CD4-positive, alpha-beta memory T cell (primary cell): Measurements from ENCODE around the gene SCGB1C1. TPM values are rescaled to one million over a fixed set of nuclear protein-coding genes. Genes with fewer than 3 reads are reported as not detected.
"Not testable (repeated sequence)": the region's sequence is repeated elsewhere in the genome, so short reads cannot be mapped to it uniquely, and the experiment has no call there.

Experiments
- CTCF ChIA-PET: fragments of 350-600 bp; sonication (Branson Sonifier 250); formaldehyde crosslinking; loops from one replicate; lab custom pipeline; 2021; ENCODE audit warnings: inconsistent platforms; ENCODE audit not compliant: partially characterized antibody; lab: Charles Lee
- POLR2A ChIA-PET: fragments of 350-600 bp; sonication (Branson Sonifier 250); formaldehyde crosslinking; loops from one replicate; lab custom pipeline; 2021; ENCODE audit not compliant: partially characterized antibody; lab: Charles Lee
- DNase-seq, 5 donors: peaks; one replicate each; pipeline versions ENCODE4 v3.0.0 to v3.0.0-alpha.2; 2020 to 2022; ENCODE audit warnings: mixed read lengths in 1 of 5
- H3K27ac ChIP-seq: one replicate; pipeline ENCODE4 v1.7.0; 2013; ENCODE audit warnings: low read depth, low read length
- H3K27me3 ChIP-seq: 2 replicates; pipeline ENCODE4 v1.7.0; 2013; ENCODE audit warnings: mild to moderate bottlenecking, low read length, moderate library complexity; ENCODE audit not compliant: insufficient read depth
- H3K36me3 ChIP-seq: 2 replicates; pipeline ENCODE4 v1.7.0; 2013; ENCODE audit warnings: mild to moderate bottlenecking, low read length, moderate library complexity; ENCODE audit not compliant: insufficient read depth
- H3K4me1 ChIP-seq: 2 replicates; pipeline ENCODE4 v1.7.0; 2013; ENCODE audit warnings: mild to moderate bottlenecking, low read length, moderate library complexity; ENCODE audit not compliant: insufficient read depth
- H3K4me3 ChIP-seq, 2 donors: one replicate each; pipeline ENCODE4 v1.7.0; 2013; ENCODE audit warnings: low read length in 2 of 2, mild to moderate bottlenecking in 1 of 2
- H3K9me3 ChIP-seq, 2 donors: one replicate each; pipeline ENCODE4 v1.7.0; 2013; ENCODE audit warnings: low read length in 2 of 2, control low read depth in 1 of 2; ENCODE audit not compliant: control insufficient read depth in 1 of 2
- H3K27ac Mint-ChIP-seq, 7 donors: one replicate each; pipeline ENCODE4 v1.8.0; 2020 to 2021; ENCODE audit warnings: mixed read lengths in 7 of 7, mild to moderate bottlenecking in 6 of 7, inconsistent platforms in 3 of 7, moderate library complexity in 3 of 7
- H3K27me3 Mint-ChIP-seq, 2 donors: one replicate each; pipeline ENCODE4 v1.8.0; 2020 to 2021; ENCODE audit warnings: mixed read lengths in 2 of 2
- H3K36me3 Mint-ChIP-seq, 2 donors: one replicate each; pipeline ENCODE4 v1.8.0; 2020 to 2021; ENCODE audit warnings: mixed read lengths in 2 of 2, inconsistent platforms in 1 of 2, mild to moderate bottlenecking in 1 of 2
- H3K4me1 Mint-ChIP-seq, 4 donors: one replicate each; pipeline ENCODE4 v1.8.0; 2020 to 2021; ENCODE audit warnings: mixed read lengths in 4 of 4, mild to moderate bottlenecking in 1 of 4
- H3K4me3 Mint-ChIP-seq, 8 donors: one replicate each; pipeline ENCODE4 v1.8.0; 2020 to 2021; ENCODE audit warnings: mixed read lengths in 8 of 8, mild to moderate bottlenecking in 7 of 8, moderate library complexity in 6 of 8, inconsistent platforms in 3 of 8
- H3K9me3 Mint-ChIP-seq, 8 donors: one replicate each; pipeline ENCODE4 v1.8.0; 2020 to 2021; ENCODE audit warnings: mixed read lengths in 8 of 8, mild to moderate bottlenecking in 5 of 8, inconsistent platforms in 3 of 8, moderate library complexity in 1 of 8
- intact Hi-C: fragments of 100-400 bp; cut with micrococcal nuclease; formaldehyde crosslinking; loops from one replicate; pipeline ENCODE4 v1.15.1; 2023
- polyA plus RNA-seq, 2 donors: library from polyadenylated mRNA; unstranded; fragments of 300-500 nt; fragmentation: Illumina TruSeq; gene quantifications; one replicate each; pipeline ENCODE4 v1.2.3, GENCODE V29; 2021
- total RNA-seq, 2 experiments: library from RNA; stranded (reverse); gene quantifications; one replicate each; pipeline ENCODE4 v1.2.3, GENCODE V29; 2021

The SCGB1C1 gene
- total and polyA plus RNA-seq, 4 experiments from 2014 or later = not detected

DNA sequence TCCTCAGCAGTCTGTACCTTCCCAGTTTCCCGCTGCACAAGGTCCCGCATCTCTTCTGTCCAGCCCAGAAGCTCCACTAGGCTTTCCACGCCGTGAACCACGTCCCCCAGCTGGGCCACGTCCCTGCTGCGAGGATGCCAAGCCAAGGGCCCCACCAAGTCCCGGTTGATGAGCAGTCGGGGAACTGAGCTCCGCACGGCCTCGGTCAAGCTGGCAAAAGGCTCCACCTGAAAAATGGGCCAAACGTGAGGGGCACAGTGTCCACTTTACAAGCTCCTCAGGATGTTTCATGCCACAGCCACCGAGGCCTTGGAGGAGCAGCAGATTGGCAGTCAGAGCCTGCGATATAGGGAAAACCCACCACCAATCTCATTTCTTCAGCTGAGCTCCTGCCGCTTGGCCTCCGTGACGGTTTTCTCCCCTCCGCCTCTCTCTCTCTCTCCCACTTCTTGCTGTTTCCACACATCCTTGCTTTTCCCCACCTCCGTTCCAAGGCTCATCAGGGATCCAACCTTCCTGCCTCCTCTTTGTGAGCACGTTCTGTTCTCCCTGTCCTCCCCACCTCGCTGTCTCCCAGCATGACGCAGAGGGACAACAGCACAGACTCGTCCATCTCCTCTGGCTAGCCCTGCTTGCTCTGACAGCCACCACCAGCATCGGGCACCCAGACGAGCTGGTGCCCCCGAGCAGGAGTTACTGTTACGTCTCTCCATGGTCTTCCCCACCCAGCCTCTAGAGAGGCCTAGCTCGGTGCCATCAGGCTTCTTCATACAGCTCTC lies 26.1 kb downstream of the SCGB1C1 start:
- ChIA-PET CTCF (interaction anchor here (0.8 kb wide), 1 partner anchor 33 kb away, joined by 3 read pairs; no protein-coding TSS in a partner anchor), POLR2A (interaction anchor here (1.8 kb wide), 1 partner anchor 11 kb away, joined by 7 read pairs; the partner anchor contains the start of genes BET1L and RIC8A)
- intact Hi-C loops = no loop called here
- Mint-ChIP-seq H3K9me3 (peaks cover 0 to 3% (median 0%) of the 10 kb centered on the region in 8 donors), H3K36me3 (peaks cover 26 to 41% of the 10 kb centered on the region in 2 donors), H3K4me3 (no peak overlapping the region), H3K27me3 (no peaks in the 10 kb centered on the region), H3K4me1 (peaks cover 0 to 4% (median 1%) of the 10 kb centered on the region in 4 donors), H3K27ac (peak overlapping the region in 1 of 7 donors; percentile 16)
- H3K4me3 ChIP-seq = no peak overlapping the region
- DNase-seq = no peak
- no peak overlapping the region for H3K27ac ChIP-seq
- H3K9me3 ChIP-seq = no peaks in the 10 kb centered on the region
- peaks cover 12% of the 10 kb centered on the region for H3K36me3 ChIP-seq
- no peaks in the 10 kb centered on the region for H3K27me3 ChIP-seq
- no peaks in the 10 kb centered on the region for H3K4me1 ChIP-seq

DNA sequence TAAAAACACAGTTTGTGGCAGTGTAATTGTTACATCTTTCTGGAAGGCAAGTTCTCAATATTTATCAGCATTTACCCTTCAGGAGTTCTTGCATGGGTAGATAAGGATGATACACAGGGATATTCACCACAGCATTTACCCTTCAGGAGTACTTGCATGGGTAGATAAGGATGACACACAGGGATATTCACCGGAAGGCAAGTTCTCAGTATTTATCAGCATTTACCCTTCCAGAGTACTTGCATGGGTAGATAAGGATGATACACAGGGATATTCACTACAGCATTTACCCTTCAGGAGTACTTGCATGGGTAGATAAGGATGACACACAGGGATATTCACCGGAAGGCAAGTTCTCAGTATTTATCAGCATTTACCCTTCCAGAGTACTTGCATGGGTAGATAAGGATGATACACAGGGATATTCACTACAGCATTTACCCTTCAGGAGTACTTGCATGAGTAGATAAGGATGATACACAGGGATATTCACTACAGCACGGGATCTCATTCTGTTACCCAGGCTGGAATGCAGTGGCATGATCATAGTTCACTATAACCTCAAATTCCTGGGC lies 27.9 kb downstream of the SCGB1C1 start:
- POLR2A ChIA-PET, H3K9me3 ChIP-seq, H3K4me3 ChIP-seq, H3K27ac Mint-ChIP-seq, intact Hi-C loops, H3K4me1 ChIP-seq, DNase-seq, H3K4me1 Mint-ChIP-seq, H3K27ac ChIP-seq, H3K9me3 Mint-ChIP-seq, H3K27me3 Mint-ChIP-seq, CTCF ChIA-PET, H3K27me3 ChIP-seq, H3K4me3 Mint-ChIP-seq, H3K36me3 ChIP-seq: not testable (repeated sequence)
- H3K36me3 Mint-ChIP-seq = peaks cover 21 to 29% of the 10 kb centered on the region in 2 donors

GRCh38 chr11:221539-221938 lies 28.7 kb downstream of the SCGB1C1 start:
- H3K27ac ChIP-seq = no peak overlapping the region

GRCh38 chr11:221998-222789 lies 29.3 kb downstream of the SCGB1C1 start:
- no peak for DNase-seq
- Histone ChIP-seq H3K36me3 (peaks cover 4% of the 10 kb centered on the region), H3K4me1 (no peaks in the 10 kb centered on the region), H3K4me3 (no peak overlapping the region), H3K27me3 (no peaks in the 10 kb centered on the region), H3K9me3 (no peaks in the 10 kb centered on the region), H3K27ac (no peak overlapping the region)
- Mint-ChIP-seq H3K36me3 (peaks cover 25 to 27% of the 10 kb centered on the region in 2 donors), H3K4me1 (peaks cover 0 to 4% (median 3%) of the 10 kb centered on the region in 4 donors), H3K9me3 (peaks cover 0 to 3% (median 0%) of the 10 kb centered on the region in 8 donors), H3K4me3 (no peak overlapping the region), H3K27me3 (no peaks in the 10 kb centered on the region), H3K27ac (peak overlapping the region in 1 of 7 donors; percentile 15)
- intact Hi-C loops = no loop called here
- CTCF ChIA-PET = interaction anchor here (0.9 kb wide), 1 partner anchor 26 kb away, joined by 3 read pairs; no protein-coding TSS in a partner anchor
- POLR2A ChIA-PET = interaction anchor here (1.5 to 2.8 kb wide), 2 partner anchors 10 to 14 kb away, joined by 5 to 9 read pairs; no protein-coding TSS in a partner anchor

More at GRCh38 chr11:221539-221938, 28.7 kb downstream of the SCGB1C1 start:
- ChIA-PET POLR2A (no interaction called here), CTCF (no interaction called here)
- Mint-ChIP-seq H3K9me3 (peaks cover 0 to 3% (median 0%) of the 10 kb centered on the region in 8 donors), H3K36me3 (peaks cover 25 to 27% of the 10 kb centered on the region in 2 donors), H3K27ac (no peak overlapping the region), H3K27me3 (no peaks in the 10 kb centered on the region), H3K4me3 (no peak overlapping the region), H3K4me1 (peaks cover 0 to 4% (median 3%) of the 10 kb centered on the region in 4 donors)
- Histone ChIP-seq H3K27me3 (no peaks in the 10 kb centered on the region), H3K4me3 (no peak overlapping the region), H3K36me3 (peaks cover 4% of the 10 kb centered on the region), H3K4me1 (no peaks in the 10 kb centered on the region), H3K9me3 (no peaks in the 10 kb centered on the region)
- intact Hi-C loops = no loop called here
- DNase-seq = no peak

DNA sequence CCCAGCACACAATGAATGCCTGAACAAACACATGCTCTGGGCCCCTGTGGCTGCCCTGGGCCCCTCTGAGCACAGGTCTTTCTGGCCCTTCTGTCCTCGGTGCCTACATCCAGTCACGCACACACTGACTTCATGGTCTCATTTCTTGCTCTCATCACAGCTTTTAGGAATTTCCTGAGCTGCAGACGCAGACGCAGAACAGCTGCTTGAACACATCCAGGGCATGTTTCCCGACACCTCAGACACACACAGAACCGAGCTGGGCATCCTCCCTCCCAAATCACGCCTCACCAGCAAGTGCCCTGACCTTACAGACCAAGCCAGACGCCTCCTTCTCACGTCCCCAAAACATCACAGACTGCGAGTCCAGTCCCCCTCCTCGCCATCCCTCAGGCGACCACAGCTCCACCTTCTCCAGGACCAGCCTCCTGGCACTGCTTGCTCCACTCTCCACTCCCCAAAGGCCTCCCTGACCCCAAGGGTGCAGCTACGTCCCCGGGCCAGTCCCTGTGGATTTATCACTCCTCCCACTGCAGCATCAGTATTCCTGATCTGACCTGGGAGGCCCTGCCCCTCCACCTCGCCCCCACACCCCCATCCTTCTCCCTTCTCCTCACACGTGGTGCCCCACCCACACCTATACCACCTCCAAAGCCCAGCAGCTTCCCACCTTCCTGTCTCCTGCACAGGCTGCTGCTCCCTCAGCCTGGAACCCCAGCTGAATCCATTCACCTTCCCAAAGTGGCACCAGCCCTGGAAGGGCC lies 30.3 kb downstream of the SCGB1C1 start:
- ChIA-PET POLR2A (interaction anchor here (1.5 to 2.8 kb wide), 2 partner anchors 11 to 15 kb away, joined by 5 to 9 read pairs; no protein-coding TSS in a partner anchor), CTCF (interaction anchor here (0.9 kb wide), 1 partner anchor 25 kb away, joined by 3 read pairs; no protein-coding TSS in a partner anchor)
- no peak for DNase-seq
- Mint-ChIP-seq H3K36me3 (peaks cover 20 to 25% of the 10 kb centered on the region in 2 donors), H3K9me3 (peaks cover 0 to 1% (median 0%) of the 10 kb centered on the region in 8 donors), H3K4me3 (no peak overlapping the region), H3K27me3 (no peaks in the 10 kb centered on the region), H3K27ac (peak overlapping the region in 1 of 7 donors; percentile 15), H3K4me1 (peaks cover 0 to 7% (median 3%) of the 10 kb centered on the region in 4 donors)
- intact Hi-C loops = no loop called here
- Histone ChIP-seq H3K27ac (no peak overlapping the region), H3K27me3 (no peaks in the 10 kb centered on the region), H3K36me3 (peaks cover 4% of the 10 kb centered on the region), H3K4me1 (no peaks in the 10 kb centered on the region), H3K4me3 (no peak overlapping the region), H3K9me3 (no peaks in the 10 kb centered on the region)

DNA sequence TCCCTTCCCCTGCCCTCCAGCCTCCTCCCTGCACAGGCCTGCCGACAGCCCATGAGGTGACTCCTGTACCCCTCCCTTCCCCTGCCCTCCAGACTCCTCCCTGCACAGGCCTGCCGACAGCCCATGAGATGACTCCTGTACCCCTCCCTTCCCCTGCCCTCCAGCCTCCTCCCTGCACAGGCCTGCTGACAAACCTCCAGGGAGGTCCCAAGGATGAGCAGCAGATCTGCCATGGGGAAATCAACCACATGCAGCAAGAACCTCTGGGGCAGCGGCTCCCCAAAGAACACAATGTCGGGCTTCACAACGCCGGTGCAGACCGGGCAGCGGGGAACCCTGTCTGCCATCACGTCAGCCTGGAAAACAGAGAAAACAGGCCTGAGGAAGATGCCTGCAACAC lies 31.0 kb downstream of the SCGB1C1 start:
- Histone ChIP-seq H3K4me3 (no peak overlapping the region), H3K27ac (no peak overlapping the region), H3K9me3 (no peaks in the 10 kb centered on the region), H3K4me1 (no peaks in the 10 kb centered on the region), H3K27me3 (no peaks in the 10 kb centered on the region), H3K36me3 (peaks cover 4% of the 10 kb centered on the region)
- DNase-seq = no peak
- CTCF ChIA-PET = no interaction called here
- intact Hi-C loops = no loop called here
- Mint-ChIP-seq H3K4me1 (peaks cover 0 to 10% (median 5%) of the 10 kb centered on the region in 4 donors), H3K36me3 (peaks cover 25% of the 10 kb centered on the region in 2 donors), H3K27me3 (no peaks in the 10 kb centered on the region), H3K9me3 (peaks cover 0 to 1% (median 0%) of the 10 kb centered on the region in 8 donors), H3K4me3 (no peak overlapping the region), H3K27ac (no peak overlapping the region)
- POLR2A ChIA-PET = interaction anchor here (1.1 to 2.8 kb wide), 2 partner anchors 8 to 15 kb away, joined by 5 to 9 read pairs; no protein-coding TSS in a partner anchor
